Dermis microvascular lymphatic vessel endothelial cell (primary cell): Measurements from ENCODE around the gene ZNF195. TPM values are rescaled to one million over a fixed set of nuclear protein-coding genes. Genes with fewer than 3 reads are reported as not detected.
"Not testable (repeated sequence)": the region's sequence is repeated elsewhere in the genome, so short reads cannot be mapped to it uniquely, and the experiment has no call there.

Experiments
- DNase-seq, 2 donors: peaks; one replicate each; pipeline versions ENCODE4 v3.0.0 to v3.0.0-alpha.2; 2010; ENCODE audit warnings: low read depth in 2 of 2
- total RNA-seq: library from RNA; depleted of rRNA; stranded (reverse); fragments of >200 nt; gene quantifications from 2 replicates; pipeline ENCODE4 v1.2.1, GENCODE V29; 2014

Gene ZNF195
- total RNA-seq: 13.5 and 19.8 TPM in 2 replicates

DNA sequence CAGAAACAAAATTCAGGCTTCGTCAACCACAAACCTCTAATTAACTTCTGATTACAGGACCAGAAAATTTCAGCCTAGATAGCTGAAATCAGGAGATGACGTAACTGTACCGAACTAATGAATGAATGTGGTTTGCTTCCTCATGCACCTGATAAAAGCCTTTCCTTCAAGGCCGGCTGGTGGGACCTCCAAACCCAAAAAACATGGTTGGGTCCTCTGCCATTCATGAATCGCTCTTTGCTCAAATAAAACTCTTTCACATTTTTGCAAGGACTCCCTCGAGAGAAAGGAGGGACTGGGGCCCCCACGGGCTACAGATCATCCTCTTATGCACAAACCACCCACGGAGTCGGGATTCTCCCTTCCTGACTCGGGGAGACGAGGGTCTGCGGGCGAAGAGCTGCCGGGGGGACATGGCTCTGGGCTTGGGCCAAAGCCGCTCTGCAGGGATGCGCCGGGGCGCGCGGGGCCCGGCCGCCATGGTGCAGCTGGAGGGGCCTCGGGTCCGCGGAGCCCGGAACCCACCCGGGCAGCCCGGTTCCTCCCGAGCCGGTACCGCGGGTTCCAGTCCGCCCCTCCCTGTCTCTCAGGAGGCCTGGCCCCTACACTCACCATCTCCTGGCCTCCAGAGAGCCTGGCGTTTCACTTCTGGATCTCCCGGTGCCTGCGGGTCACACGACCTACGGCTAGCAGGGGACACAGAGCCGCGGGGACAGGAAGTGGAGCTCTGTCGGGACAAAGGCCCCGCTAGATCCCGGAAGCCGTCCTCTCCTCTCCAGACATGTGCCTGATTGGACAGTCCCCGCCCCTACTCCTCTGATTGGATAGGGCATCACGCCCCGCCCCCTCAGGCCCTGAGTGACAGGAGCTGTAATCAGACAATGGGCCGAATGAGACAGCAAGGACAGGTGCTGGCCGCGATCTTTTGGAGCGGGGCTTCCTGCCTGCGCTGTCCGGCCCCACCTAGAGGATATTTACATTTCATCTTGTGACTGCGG, at the start of gene ZNF195:
Gene ZNF195 (minus strand): TSS at position 721 of the 998 bp plus-strand sequence. CDS start 106 bp downstream, at position 615.
- DNase-seq: peak; percentile 89 to 96

DNA sequence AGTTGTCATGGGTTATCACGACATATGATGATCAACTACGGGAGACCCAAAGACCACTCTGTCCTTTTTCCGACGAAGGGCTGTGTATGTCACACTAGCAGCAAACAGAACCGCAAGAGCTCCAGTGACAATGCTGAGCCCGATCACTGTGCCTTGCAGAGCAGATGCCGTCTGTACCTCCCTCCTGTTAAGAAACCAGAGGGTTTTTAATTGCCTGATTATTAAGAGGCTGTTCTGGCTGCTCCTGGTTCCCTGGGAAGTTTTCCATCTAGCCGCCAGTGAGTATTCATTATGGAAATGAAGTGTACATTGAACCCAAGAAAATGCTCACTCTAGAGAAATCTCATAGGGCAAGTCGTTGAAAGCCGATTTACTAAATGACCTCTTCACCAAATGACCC, 49.1 kb upstream of the ZNF195 start:
- not testable (repeated sequence) for DNase-seq

DNA sequence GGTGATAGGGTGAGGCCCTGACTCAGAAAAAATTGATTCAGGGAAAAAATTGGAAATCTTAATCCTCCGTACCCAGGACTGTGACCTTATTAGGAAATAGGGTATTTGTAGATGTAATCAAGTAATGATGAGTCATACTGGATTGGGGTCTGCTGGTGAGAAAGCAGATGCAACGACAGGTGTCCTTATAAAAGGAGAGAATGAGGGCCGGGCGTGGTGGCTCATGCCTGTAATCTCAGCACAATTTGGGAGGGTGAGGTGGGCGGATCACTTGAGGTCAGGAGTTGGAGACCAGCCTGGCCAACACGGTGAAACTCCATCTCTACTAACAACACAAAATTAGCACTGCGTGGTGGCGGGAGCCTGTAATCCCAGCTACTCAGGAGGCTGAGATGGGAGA, 47.6 kb upstream of the ZNF195 start:
- DNase-seq: not testable (repeated sequence)

DNA sequence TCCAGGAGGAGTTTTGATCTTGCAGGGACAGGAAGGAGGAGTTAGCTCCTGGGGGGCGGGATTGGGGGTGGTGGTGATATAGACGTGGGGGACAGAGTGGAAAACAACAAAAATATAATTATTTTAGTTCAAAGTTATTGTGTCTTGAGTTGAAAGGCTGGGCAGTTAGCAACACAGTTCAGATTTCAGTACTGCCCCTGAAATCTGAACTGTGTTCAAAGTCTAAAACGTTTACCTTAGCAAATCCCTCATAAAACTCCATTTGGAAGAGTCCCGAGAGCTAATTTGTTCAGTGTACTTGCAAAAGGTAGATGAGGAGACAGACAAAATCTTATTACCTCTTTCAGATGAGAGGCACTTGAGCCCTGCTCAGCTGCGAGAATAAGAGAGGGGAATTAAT, 45.0 kb upstream of the ZNF195 start:
- DNase-seq: not testable (repeated sequence)

DNA sequence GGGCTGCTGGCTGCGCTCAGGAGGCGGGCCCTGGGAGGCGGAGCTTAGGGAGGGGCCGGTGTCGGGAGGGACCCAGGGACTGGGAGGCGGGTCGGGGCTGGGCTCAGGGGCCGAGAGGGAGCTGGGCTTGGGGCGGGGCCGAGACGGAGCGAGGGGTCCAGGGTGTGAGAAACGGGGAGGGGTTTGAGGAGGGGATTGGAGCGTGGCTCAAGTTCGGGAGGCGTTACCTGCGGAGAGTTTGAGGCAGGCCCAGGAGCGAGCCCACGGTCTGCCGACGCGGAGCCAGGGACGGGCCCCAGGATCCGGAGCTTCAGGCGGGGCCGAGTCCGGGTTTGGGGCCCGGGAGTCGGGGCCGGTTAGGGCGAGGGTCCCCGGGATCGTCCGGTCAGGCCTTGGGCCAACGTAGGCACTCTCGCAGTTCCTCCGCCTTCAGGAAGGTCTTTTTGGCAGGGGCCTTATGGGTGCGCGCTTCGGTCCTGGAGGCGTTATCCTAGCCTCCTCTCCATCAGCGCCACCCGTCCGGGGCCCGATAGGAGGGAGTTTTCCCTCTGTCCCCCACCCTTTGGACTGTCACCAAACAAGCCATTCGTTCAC, 44.3 kb upstream of the ZNF195 start:
- not testable (repeated sequence) for DNase-seq

- peak; percentile 82 to 93 for DNase-seq
These were observed 43.6 kb upstream of the ZNF195 start for GRCh38 chr11:3422380-3423137.

DNA sequence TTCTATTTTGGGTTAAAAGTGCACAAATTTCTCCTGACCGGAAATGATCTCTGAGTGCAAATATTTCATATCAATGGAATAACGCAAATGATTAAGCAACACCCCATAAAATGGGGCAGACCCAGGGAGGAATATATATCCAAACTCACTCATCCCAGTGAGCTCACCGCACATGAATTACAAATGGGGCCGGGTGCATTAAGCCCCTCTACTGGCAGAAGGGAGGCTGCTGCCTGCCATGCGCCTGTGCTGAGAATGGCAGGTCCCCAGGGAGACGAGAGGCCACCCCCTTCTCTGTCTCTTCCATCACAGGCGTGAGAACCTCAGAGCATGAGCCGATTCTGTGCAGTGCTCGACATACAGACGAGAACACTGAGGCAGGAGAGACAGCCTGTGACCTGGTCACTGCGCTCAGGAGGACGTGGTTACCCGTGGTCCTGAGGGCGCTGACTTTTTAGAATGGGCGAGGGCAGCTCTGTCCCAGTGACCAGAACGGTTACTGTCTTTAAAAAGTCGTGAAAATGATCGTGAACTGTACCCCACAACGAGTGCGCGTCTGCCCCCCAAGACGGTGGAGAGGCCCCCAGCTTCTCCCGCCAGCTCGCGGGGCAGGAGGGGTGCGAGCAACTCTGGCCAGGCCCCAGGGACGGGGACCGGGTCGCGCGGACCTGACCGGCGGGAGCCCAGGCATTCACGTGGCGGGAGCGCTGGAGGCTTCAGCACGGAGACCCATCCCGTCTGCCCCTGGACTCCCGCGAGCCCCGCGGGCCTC, 42.8 kb upstream of the ZNF195 start:
- peak in 1 of 2 donors; percentile 3 for DNase-seq

DNA sequence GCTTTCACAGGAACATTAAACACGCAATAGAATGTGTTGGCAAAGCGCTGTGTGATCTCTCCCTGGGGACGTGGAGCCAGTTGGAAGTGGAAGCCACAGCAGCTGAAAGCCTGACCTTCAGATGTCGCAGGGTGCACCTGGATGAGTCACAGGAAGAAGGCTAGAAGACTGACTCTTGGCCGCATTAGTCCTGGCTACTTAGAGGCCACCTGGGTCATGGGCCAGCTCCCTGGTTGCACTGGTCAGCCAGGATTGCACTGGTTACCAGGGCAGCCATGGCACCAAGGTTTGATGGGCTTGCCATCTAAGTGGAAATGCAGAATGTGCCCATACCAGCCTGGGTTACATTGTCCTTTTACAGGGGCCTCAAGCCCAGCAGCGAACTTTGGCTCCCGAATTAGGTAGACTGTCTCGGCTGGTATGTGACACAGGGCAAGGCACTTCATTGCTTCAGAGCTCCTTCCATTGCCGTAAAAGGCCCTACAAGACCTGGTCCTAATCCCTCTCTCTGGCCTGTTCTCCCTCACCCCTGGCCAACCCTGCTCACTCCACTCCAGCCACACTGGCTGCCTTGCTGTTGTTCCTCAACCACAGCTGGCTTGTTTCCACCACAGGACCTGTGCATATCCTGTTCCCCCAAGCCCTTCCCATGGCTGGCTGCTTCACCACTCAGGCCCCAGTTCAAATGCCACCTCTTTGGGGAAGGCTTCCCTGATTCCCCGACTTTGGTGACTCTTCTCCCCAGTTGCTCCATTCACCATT, 41.5 kb upstream of the ZNF195 start:
- not testable (repeated sequence) for DNase-seq

- not testable (repeated sequence) for DNase-seq
These were observed 40.5 kb upstream of the ZNF195 start for GRCh38 chr11:3419496-3419895.

GRCh38 chr11:3417047-3417446, 38.1 kb upstream of the ZNF195 start:
- DNase-seq: peak in 1 of 2 donors; percentile 53

- DNase-seq: not testable (repeated sequence)
These were observed 36.4 kb upstream of the ZNF195 start for GRCh38 chr11:3415301-3415700.

- not testable (repeated sequence) for DNase-seq
These were observed 34.7 kb upstream of the ZNF195 start for GRCh38 chr11:3413666-3414065.

DNA sequence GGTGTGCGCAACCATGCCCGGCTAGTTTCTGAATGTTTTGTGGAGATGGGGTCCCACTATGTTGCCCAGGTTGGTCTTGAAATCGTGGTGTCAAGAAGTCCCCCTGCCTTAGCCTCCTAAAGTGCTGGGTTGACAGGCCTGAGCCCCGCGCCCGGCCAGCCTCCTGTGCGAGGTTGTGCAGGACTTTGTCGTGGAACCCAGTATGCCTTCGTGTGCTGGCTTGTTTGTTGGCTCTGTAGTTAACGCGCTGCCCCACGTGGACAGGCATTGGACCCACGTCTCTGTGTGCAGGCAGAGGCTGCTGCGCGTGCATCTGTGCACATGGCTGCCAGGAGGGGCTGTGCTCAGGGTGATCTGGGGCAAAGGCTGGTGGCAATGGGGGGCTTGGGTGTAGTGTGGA, 33.9 kb upstream of the ZNF195 start:
- DNase-seq: no peak

DNA sequence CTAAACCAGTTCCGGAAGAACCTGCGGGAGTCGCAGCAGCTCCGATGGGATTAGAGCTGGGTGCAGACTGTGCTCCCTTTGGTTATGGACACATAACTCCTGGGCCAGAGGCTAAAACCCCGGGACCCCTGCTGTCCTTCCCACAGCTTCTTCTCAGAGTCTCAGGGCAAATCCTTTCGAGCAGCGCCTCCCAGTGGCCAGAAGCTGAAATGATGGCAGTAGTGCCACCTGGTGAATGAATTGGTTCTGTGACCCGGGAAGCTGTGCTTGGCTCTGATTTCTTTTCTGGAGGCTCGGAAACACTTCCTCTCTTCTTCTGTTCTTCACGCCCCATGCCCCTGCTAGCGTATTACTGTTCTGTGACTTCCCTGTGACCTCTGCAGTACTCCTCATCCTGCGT, 29.8 kb upstream of the ZNF195 start:
- peak; percentile 40 to 70 for DNase-seq

- DNase-seq: not testable (repeated sequence)
These were observed 29.2 kb upstream of the ZNF195 start for GRCh38 chr11:3408058-3408605.

GRCh38 chr11:3406937-3407336, 28.0 kb upstream of the ZNF195 start:
- DNase-seq: not testable (repeated sequence)

GRCh38 chr11:3406223-3406875, 27.4 kb upstream of the ZNF195 start:
- not testable (repeated sequence) for DNase-seq

- not testable (repeated sequence) for DNase-seq
These were observed 25.4 kb upstream of the ZNF195 start for GRCh38 chr11:3404076-3404925.
